T follicular helper cell (primary cell): Measurements from ENCODE around the gene JUN.
A peak's percentile ranks its signal among the peaks of the same experiment; 100 is the strongest.
"Not testable (repeated sequence)": the region's sequence is repeated elsewhere in the genome, so short reads cannot be mapped to it uniquely, and the experiment has no call there.

ENCODE experiments used
- DNase-seq: peaks from one replicate; pipeline ENCODE4 v3.0.0-alpha.2; 2020; ENCODE audit warnings: low read depth

The JUN gene

GRCh38 chr1:58808077-58808476 lies 24.2 kb upstream of the JUN start:
- DNase-seq: no peak

DNA sequence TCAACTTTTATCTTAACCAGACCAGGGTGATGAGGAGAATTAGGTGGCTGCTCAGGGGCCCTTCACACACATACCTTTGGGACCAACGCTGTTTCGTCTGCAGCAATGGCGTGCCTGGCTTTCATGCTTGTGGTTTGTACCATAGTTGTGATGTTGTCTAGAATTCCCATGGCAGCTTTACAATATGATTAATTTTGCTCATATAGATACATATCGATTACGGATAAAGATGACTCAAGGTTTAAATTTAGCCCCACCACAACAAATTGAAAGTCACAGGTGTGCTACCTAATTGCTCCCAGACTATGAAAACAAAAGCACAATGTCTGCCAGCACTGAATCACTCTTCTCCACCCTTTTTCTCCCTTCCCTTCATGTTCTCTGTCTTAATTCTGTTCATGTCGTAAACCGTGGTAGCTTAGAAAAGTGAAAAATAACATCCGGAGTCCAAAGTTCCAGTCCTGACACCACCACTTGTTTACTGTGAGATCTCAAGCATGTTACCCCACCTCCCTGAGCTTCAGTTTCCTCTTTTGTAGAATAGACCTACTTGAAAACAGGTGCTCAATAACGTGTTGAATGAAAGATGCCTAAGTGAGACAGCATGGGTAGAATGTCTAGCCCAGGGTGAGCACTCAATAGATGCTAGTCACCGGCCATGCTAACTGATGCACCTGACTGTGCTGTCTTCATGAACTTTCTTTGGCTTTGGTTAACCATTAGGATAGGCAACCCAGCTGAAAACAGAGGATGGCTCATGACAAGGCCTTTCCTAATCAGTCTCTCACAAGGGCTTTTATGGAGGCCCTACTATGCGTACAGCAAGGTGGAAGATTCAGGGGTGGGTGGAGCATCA lies 22.1 kb upstream of the JUN start:
- DNase-seq: no peak

GRCh38 chr1:58804853-58805565 lies 21.2 kb upstream of the JUN start:
- DNase-seq: no peak

DNA sequence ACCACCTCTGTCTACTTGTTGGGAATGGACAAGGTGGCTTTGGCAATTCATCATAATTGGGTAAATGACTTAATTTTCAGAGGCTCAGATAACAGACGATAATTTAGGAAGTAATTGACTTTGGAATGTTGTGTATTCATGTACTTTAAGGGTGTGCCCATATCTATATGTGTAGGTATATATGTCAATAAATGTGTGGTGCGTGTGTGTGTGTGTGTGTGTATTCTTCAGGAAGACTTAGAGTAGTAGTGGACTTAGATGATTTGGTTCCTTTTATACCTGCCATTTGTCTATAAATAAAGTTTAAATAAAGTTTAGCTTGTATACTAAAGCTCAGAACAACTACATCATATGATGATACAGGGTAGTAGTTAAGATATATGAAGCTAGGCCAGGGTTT lies 20.0 kb upstream of the JUN start:
- DNase-seq: no peak

- no peak for DNase-seq
Measured at GRCh38 chr1:58802640-58803399, 19.0 kb upstream of the JUN start.

GRCh38 chr1:58801286-58801685 lies 17.4 kb upstream of the JUN start:
- DNase-seq: not testable (repeated sequence)

DNA sequence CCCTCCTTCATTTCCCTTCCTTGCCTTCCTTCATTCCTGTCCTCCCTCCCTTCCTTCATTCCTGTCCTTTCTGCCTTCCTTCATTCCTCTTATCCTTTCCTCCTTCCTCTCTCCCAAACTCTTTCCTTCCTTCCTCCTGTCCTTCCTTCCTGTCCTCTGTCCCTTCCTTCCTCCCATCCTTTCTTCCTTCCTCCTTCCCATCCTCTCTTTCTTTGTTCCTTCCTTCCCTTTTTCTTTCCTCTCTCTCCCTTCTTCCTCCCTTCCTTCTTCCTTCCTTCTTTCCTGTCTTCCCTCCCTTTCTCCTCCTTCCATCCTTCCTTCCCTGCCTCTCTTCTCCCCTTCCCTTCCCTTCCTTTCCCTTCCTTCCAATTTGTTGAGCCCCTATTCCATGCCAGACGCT lies 15.8 kb upstream of the JUN start:
- DNase-seq: no peak

DNA sequence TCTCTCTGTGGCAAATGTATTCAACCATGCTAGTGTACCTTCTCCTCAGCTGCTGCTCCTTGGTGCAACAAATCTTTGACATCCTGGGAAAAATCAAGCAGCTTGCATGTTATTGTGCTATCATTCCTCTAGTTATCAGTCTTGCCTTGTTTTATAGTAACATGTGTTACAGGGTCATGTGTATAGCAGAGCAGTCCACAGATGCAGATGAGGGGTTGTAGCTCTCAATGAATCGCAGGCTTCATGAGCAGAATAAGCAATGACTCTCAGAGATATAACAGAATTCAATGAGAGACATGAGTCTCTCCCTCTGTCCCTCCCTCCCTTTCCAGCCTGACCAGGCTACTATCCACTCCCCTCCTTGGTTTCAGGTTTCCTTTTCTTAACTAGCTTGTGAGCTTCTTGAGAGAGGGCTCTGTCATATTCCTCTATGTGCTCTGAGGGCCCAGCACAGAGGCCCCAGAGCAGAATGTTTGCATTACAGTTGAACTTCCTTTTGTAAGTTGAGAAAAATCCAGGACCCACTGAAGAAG lies 15.1 kb upstream of the JUN start:
- DNase-seq: no peak

DNA sequence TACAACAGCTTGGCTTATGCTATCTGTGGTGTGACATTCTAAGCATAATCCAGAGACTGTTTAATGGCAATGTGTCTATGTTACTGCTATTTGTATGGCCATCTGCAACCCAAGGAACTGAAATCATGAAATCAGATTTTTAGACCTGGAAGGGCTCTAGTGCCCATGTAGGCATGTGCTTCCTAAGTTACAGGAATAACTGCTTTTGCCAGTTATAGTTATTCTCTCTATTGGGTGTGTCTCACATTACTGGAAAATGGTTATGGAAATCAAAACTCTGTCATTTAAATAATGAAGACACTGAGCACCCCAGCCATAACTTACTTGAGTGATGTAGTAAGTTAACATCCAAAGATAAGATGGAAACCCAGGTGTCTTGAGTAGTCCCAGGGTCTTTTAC lies 12.6 kb upstream of the JUN start:
- DNase-seq: no peak

- DNase-seq: no peak
Measured at GRCh38 chr1:58794585-58794984, 10.7 kb upstream of the JUN start.

- no peak for DNase-seq
Measured at GRCh38 chr1:58792846-58793245, 9.0 kb upstream of the JUN start.

- DNase-seq: no peak
Measured at GRCh38 chr1:58791106-58791505, 7.3 kb upstream of the JUN start.

GRCh38 chr1:58789996-58790660 lies 6.3 kb upstream of the JUN start:
- DNase-seq: no peak

DNA sequence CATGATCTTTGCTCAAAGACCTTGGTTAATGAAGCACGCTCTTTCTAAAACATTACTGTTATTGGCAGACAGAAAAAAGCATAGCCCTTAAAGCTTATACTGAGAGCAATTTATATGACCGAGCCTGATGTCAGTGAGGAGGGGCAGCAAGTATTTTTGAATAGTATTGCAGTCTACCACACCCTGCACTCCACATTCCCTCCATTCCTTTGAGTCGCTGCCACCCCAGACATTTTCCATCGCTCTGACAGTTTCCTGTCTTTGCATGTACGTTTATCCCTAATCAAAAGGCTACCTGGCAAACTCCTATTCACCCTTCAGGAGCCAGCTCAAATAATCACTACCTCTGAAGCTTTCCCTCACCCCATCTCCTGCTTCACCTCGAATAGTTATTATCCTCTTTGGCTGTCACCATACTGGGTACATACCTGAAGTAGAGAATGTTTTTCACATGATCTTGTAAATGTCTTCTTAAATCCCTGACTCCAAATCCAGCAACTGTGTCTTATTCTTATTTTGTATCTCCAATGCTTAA lies 5.5 kb upstream of the JUN start:
- no peak for DNase-seq

- no peak for DNase-seq
Measured at GRCh38 chr1:58788259-58788658, 4.4 kb upstream of the JUN start.

DNA sequence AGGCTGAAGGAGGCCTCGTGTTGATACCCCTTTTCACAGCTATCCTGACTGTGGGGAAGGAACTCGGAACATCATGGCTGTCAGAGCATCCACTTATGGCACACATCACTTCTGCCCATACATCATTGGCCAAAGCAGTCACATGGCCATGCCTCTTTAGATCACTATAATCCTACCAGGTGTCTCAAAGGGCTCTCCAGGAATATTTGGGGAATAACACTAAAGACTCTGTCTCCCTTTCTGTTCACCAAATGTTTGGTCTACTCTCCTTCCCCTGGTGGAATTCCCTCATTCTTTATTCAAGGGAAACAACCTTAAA lies 3.0 kb upstream of the JUN start:
- DNase-seq: no peak

- no peak for DNase-seq
Measured at GRCh38 chr1:58786184-58786926, 2.5 kb upstream of the JUN start.

DNA sequence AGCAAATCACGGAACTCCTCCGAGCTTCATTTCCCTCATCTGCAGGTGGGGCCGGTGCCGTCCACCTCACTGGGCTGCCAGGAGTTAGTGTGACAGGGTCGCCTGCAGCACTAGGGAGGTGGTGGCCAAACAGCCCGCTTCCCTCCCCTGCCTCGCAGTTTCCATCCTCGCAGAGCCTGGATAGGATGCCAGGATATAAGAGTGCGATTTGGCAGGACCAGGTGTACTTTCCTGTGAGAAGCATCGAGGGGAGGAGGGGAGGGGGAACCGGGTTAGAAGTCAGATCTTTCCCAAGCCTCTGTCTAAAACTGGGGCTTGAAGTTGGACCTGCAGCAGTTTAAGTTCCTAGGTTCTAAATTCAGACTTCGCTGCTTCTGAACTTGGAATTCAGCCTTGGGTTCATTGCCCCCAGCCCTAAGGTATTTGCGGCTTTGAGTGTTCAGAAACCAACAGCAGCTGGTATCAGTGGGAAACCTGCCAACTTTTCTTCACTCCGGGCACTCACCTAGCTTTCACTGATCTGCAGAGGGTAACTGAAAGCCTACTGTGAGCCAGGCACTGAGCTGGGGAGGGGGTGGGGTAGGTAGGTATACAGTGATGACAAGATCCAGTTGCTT lies 1.7 kb upstream of the JUN start:
- peak; percentile 33 for DNase-seq

DNA sequence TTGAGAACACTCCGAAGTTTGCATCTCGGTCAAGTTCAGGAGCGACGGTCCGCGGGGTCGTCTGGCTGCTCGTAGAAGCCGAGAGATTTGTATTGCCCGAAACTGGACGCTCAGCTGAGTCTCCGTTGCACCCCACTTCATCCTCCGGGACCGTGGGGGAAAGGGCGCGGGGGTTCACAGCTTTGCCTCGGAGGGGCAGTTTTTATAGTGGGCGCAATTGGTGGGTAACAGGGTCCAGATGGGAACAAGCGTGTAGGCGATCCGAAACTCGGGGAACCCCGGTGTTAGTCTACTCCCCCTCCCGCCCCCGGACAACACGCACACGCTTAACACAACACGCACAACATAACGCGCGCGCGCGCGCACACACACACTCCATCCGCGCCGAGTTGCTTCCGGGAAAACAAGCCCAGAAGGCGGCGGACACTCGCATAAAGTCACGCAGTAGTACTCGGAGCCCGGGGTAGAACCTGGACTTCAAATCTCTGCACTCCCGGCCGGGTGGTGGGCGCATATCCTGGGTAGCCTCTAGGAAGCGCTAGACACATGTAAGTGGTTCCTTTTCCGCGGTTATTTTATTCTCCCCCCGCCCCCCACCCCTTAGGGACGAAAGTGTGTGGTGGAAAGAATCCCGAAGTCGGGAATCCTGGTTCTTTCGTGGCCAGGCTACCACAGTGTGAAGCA lies 1.1 kb upstream of the JUN start:
- peak; percentile 83 for DNase-seq
